SK-N-SH (cell line): ENCODE measurements around the gene DNTT. TPM values are rescaled to one million over a fixed set of nuclear protein-coding genes. Genes with fewer than 3 reads are reported as not detected.
A peak's percentile ranks its signal among the peaks of the same experiment; 100 is the strongest.

Experiments used
- CTCF ChIA-PET: fragments of 300-600, 350-600 bp; formaldehyde crosslinking; extraction: SDS; loops from one replicate; lab custom pipeline; 2021; lab: Yijun Ruan, JAX
- POLR2A ChIA-PET: fragments of 350-600 bp; sonication (Branson Sonifier 250); formaldehyde crosslinking; extraction: SDS; loops from one replicate; lab custom pipeline; 2020; ENCODE audit warnings: antibody characterized with exemption, inconsistent platforms; lab: Yijun Ruan, JAX
- DNase-seq: peaks from one replicate; pipeline ENCODE4 v3.0.0; 2012
- H2AFZ ChIP-seq: fragments of 200-600 bp; sonication (generic); 2 replicates; pipeline ENCODE4 v1.8.1; 2016; ENCODE audit warnings: antibody characterized with exemption, mild to moderate bottlenecking, low read depth
- H3F3A ChIP-seq: fragments of 200-600 bp; sonication (generic); replicated peaks from 2 replicates; pipeline ENCODE3; 2016; ENCODE audit warnings: antibody characterized with exemption, mild to moderate bottlenecking; ENCODE audit not compliant: insufficient read depth
- H3K27ac ChIP-seq, 2 experiments: fragments of 200-500 bp in 1 of 2; fragments of 200-600 bp in 1 of 2; sonication (Bioruptor generic) in 1 of 2; sonication (generic), shearing (Covaris generic) in 1 of 2; 2 replicates each; pipeline versions ENCODE4 v1.5.1 to v1.6.1; 2014 to 2016; ENCODE audit warnings: low read depth in 2 of 2, inconsistent platforms in 1 of 2, low read length in 1 of 2, mild to moderate bottlenecking in 1 of 2, mixed read lengths in 1 of 2
- H3K27me3 ChIP-seq: fragments of 200-600 bp; sonication (generic), shearing (Covaris generic); 2 replicates; pipeline ENCODE4 v1.6.1; 2016; ENCODE audit warnings: mixed run types; ENCODE audit not compliant: insufficient read depth
- H3K36me3 ChIP-seq, 2 experiments: fragments of 200-500 bp in 1 of 2; fragments of 200-600 bp in 1 of 2; sonication (Bioruptor generic) in 1 of 2; sonication (generic) in 1 of 2; replicated peaks in 1 of 2; 2 replicates each; pipeline versions ENCODE3 to v1.5.1; 2014 to 2016; ENCODE audit warnings: low read length in 1 of 2, mild to moderate bottlenecking in 1 of 2; ENCODE audit not compliant: insufficient read depth in 2 of 2, control insufficient read depth in 1 of 2
- H3K4me1 ChIP-seq, 2 experiments: fragments of 200-500 bp in 1 of 2; fragments of 200-600 bp in 1 of 2; sonication (Bioruptor generic) in 1 of 2; sonication (generic), shearing (Covaris generic) in 1 of 2; 2 replicates each; pipeline versions ENCODE4 v1.5.1 to v1.6.1; 2014 to 2016; ENCODE audit warnings: low read depth in 1 of 2, low read length in 1 of 2, mixed run types in 1 of 2; ENCODE audit not compliant: insufficient read depth in 2 of 2, control insufficient read depth in 1 of 2
- H3K4me2 ChIP-seq: fragments of 200-600 bp; sonication (generic), shearing (Covaris generic); 2 replicates; pipeline ENCODE4 v1.6.1; 2017; ENCODE audit warnings: mixed run types
- H3K4me3 ChIP-seq, 2 experiments: fragments of 200-500 bp in 1 of 2; fragments of 200-600 bp in 1 of 2; sonication (Bioruptor generic) in 1 of 2; sonication (generic), shearing (Covaris generic) in 1 of 2; 2 replicates each; pipeline versions ENCODE4 v1.5.1 to v1.8.1; 2014 to 2016; ENCODE audit warnings: low read depth in 2 of 2, inconsistent platforms in 1 of 2, low read length in 1 of 2, mild to moderate bottlenecking in 1 of 2, mixed read lengths in 1 of 2, moderate library complexity in 1 of 2
- H3K79me2 ChIP-seq: fragments of 200-600 bp; sonication (generic); 2 replicates; pipeline ENCODE4 v1.8.1; 2017; ENCODE audit warnings: mild to moderate bottlenecking; ENCODE audit not compliant: insufficient read depth
- H3K9ac ChIP-seq: fragments of 200-600 bp; sonication (generic); 2 replicates; pipeline ENCODE4 v1.6.1; 2017; ENCODE audit warnings: mixed run types
- H3K9me2 ChIP-seq: fragments of 200-600 bp; sonication (generic); 2 replicates; pipeline ENCODE4 v1.6.1; 2017; ENCODE audit warnings: mixed run types
- H3K9me3 ChIP-seq: fragments of 200-600 bp; sonication (generic); 2 replicates; pipeline ENCODE4 v1.6.1; 2017; ENCODE audit warnings: mixed run types, mild to moderate bottlenecking, moderate library complexity
- H4K20me1 ChIP-seq: fragments of 200-600 bp; sonication (generic); 2 replicates; pipeline ENCODE4 v1.6.1; 2017; ENCODE audit warnings: mild to moderate bottlenecking, mixed run types; ENCODE audit not compliant: insufficient read depth
- FOSL2 ChIP-seq: IDR thresholded peaks from 2 replicates; pipeline ENCODE4 v1.4.0; 2012; ENCODE audit warnings: low read depth, mild to moderate bottlenecking, moderate library complexity, borderline replicate concordance
- FOXM1 ChIP-seq: IDR thresholded peaks from 2 replicates; pipeline ENCODE4 v1.4.0; 2012; ENCODE audit warnings: low read depth, mild to moderate bottlenecking
- IRF3 ChIP-seq: fragments of 150-350 bp; IDR thresholded peaks from 2 replicates; pipeline ENCODE4 v1.6.1; 2016; ENCODE audit warnings: mild to moderate bottlenecking, low read depth, low read length
- NFIC ChIP-seq: IDR thresholded peaks from 2 replicates; pipeline ENCODE4 v1.4.0; 2012; ENCODE audit warnings: borderline replicate concordance
- RAD21 ChIP-seq: IDR thresholded peaks from 2 replicates; pipeline ENCODE4 v1.6.1; 2012; ENCODE audit warnings: mild to moderate bottlenecking, low read length
- RFX5 ChIP-seq: IDR thresholded peaks from 2 replicates; pipeline ENCODE4 v1.6.1; 2012; ENCODE audit warnings: mild to moderate bottlenecking, improper control_type of control experiment, low read length
- SMC3 ChIP-seq: IDR thresholded peaks from 2 replicates; pipeline ENCODE4 v1.6.1; 2012; ENCODE audit warnings: low read depth, low read length, improper control_type of control experiment
- TAF1 ChIP-seq: IDR thresholded peaks from 2 replicates; pipeline ENCODE4 v1.6.1; 2012; ENCODE audit warnings: low read depth, mild to moderate bottlenecking, low read length, moderate library complexity, borderline replicate concordance
- USF1 ChIP-seq: IDR thresholded peaks from 2 replicates; pipeline ENCODE4 v1.4.0; 2012; ENCODE audit warnings: low read depth, borderline replicate concordance
- USF2 ChIP-seq: fragments of 150-350 bp; IDR thresholded peaks from 2 replicates; pipeline ENCODE4 v1.6.1; 2017; ENCODE audit warnings: antibody characterized with exemption, low read length, low read depth, borderline replicate concordance
- ZBTB33 ChIP-seq: IDR thresholded peaks from 2 replicates; pipeline ENCODE4 v1.4.0; 2012; ENCODE audit warnings: low read depth, borderline replicate concordance
- WGBS: methylation state at CpG from one replicate; pipeline ENCODE4 v1.1.6; 2017; ENCODE audit warnings: low lambda C conversion rate; 5-methylcytosine and 5-hydroxymethylcytosine counted together
- polyA plus RNA-seq, 3 experiments: library from polyadenylated mRNA; depleted of rRNA; stranded (reverse); fragments of >200 nt; gene quantifications; 2 replicates each; pipeline ENCODE4 v1.2.3, GENCODE V29; 2012
- TF ChIP-seq, protein P1 (sequence below): fragments of 200-600 bp; sonication (generic); IDR thresholded peaks from 2 replicates; pipeline ENCODE4 v1.6.1; 2017; ENCODE audit warnings: antibody characterized with exemption, mild to moderate bottlenecking, moderate library complexity

Gene DNTT
- polyA plus RNA-seq, 1 of the 3 experiments (the other 2 are of a cell fraction) = not detected

- CTCF ChIA-PET = interaction anchor here (1.3 to 2.6 kb wide), 6 partner anchors 10 to 643 kb away, joined by 3 to 11 read pairs (median 5); partner anchors contain the start of gene TCTN3
- Histone ChIP-seq H3K36me3 (no peaks in the 10 kb centered on the region), H4K20me1 (no peaks in the 10 kb centered on the region), H2AFZ (no peak overlapping the region), H3K79me2 (no peaks in the 10 kb centered on the region), H3K27me3 (no peaks in the 10 kb centered on the region), H3K4me1 (no peaks in the 10 kb centered on the region), H3K9me3 (no peaks in the 10 kb centered on the region), H3F3A (no peaks in the 10 kb centered on the region), H3K9me2 (no peaks in the 10 kb centered on the region), H3K27ac (no peak overlapping the region), H3K9ac (no peak overlapping the region), H3K4me2 (no peak overlapping the region), H3K4me3 (no peak overlapping the region)
- no peak for TF ChIP-seq USF2
- TF ChIP-seq USF1 = peak; percentile 33; the same call in 1 of the 2 replicates
- WGBS = 52% methylated on average over 2 of the region's 2 CpGs
- POLR2A ChIA-PET = no interaction called here
- no peak for DNase-seq
Measured at GRCh38 chr10:96337106-96337505, 32.9 kb downstream of the DNTT start.

GRCh38 chr10:96338279-96338925, 34.2 kb downstream of the DNTT start:
- DNase-seq = no peak
- Histone ChIP-seq H3F3A (no peaks in the 10 kb centered on the region), H2AFZ (no peak overlapping the region), H3K9me2 (no peaks in the 10 kb centered on the region), H3K27me3 (no peaks in the 10 kb centered on the region), H3K4me2 (no peak overlapping the region), H3K27ac (no peak overlapping the region), H3K79me2 (no peaks in the 10 kb centered on the region), H4K20me1 (no peaks in the 10 kb centered on the region), H3K4me1 (no peaks in the 10 kb centered on the region), H3K9ac (no peak overlapping the region), H3K4me3 (no peak overlapping the region), H3K36me3 (no peaks in the 10 kb centered on the region), H3K9me3 (no peaks in the 10 kb centered on the region)
- ChIA-PET POLR2A (no interaction called here), CTCF (interaction anchor here (0.7 to 2.4 kb wide), 10 partner anchors 9 to 645 kb away, joined by 3 to 12 read pairs (median 3); partner anchors contain the start of gene TCTN3)
- TF ChIP-seq, protein P1, sequence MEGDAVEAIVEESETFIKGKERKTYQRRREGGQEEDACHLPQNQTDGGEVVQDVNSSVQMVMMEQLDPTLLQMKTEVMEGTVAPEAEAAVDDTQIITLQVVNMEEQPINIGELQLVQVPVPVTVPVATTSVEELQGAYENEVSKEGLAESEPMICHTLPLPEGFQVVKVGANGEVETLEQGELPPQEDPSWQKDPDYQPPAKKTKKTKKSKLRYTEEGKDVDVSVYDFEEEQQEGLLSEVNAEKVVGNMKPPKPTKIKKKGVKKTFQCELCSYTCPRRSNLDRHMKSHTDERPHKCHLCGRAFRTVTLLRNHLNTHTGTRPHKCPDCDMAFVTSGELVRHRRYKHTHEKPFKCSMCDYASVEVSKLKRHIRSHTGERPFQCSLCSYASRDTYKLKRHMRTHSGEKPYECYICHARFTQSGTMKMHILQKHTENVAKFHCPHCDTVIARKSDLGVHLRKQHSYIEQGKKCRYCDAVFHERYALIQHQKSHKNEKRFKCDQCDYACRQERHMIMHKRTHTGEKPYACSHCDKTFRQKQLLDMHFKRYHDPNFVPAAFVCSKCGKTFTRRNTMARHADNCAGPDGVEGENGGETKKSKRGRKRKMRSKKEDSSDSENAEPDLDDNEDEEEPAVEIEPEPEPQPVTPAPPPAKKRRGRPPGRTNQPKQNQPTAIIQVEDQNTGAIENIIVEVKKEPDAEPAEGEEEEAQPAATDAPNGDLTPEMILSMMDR = no peak
- TF ChIP-seq RAD21 (no peak), TAF1 (no peak), RFX5 (no peak), FOXM1 (no peak), NFIC (no peak), ZBTB33 (no peak), IRF3 (no peak), USF2 (no peak), FOSL2 (no peak), SMC3 (no peak)
- 33% methylated on average over 5 of the region's 5 CpGs for WGBS
